ENCODE results near the gene ZNF407. TPM values are rescaled to one million over a fixed set of nuclear protein-coding genes. Genes with fewer than 3 reads are reported as not detected.
"Not testable (repeated sequence)": the region's sequence is repeated elsewhere in the genome, so short reads cannot be mapped to it uniquely, and the experiment has no call there.

ZNF407 gene
- total and polyA plus RNA-seq, 4 donors, result 1.3 to 21.1 (median 9.5) TPM

DNA sequence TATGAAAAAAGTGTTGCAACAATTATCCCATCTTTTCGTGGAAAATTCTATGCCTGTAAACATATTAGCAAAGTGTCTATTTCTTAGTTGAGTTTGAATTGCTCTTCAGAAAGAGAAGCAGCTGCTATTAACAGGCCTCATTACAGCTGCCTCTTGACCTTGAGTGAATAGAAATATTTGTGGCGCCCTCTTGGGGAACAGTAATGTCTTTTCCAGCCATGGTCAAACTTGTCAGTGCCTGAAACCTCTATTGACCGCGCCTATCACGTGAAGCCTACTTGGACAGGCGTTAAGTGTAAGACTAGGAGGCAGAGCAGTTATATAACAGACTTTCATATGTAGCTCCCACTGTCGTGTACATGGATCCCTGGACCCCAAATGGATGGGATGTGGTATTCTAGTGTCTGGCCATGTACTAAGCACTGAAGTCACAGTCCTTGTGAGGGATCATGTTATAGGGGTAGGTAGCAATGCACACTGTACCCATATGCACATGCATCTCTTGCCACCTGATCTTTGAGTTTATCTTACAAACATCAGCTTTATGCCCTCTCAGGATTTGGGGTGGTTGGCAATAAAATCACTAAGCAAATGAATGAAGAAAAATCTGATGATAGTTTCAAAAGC lies 366.3 kb downstream of the ZNF407 start:
- H3K4me3 ChIP-seq (ENCODE audit: low read length in 2 of 2), result no peak overlapping the region
- no peaks in the 10 kb centered on the region for H3K4me1 ChIP-seq (ENCODE audit: control insufficient read depth in 1 of 2, insufficient read depth in 2 of 2, low read length in 2 of 2)
- H3K36me3 ChIP-seq (ENCODE audit: control insufficient read depth in 1 of 2, insufficient read depth in 2 of 2, low read length in 1 of 2), result no peaks in the 10 kb centered on the region
- no peaks in the 10 kb centered on the region for H3K9me3 ChIP-seq (ENCODE audit: control insufficient read depth, low read length)
- no peaks in the 10 kb centered on the region for H3K27me3 ChIP-seq (ENCODE audit: control insufficient read depth in 1 of 2, insufficient read depth in 2 of 2, low read length in 1 of 2)
- intact Hi-C loops (cut with DNase I), result no loop called here
- H3K27ac ChIP-seq (ENCODE audit: low read depth in 1 of 2, low read length in 2 of 2), result no peak overlapping the region
- DNase-seq (no peak), ATAC-seq (ENCODE audit: low FRiP score) (no peak)
- WGBS, 2 donors, result 65 to 66% methylated on average over 7 of the region's 7 CpGs

DNA sequence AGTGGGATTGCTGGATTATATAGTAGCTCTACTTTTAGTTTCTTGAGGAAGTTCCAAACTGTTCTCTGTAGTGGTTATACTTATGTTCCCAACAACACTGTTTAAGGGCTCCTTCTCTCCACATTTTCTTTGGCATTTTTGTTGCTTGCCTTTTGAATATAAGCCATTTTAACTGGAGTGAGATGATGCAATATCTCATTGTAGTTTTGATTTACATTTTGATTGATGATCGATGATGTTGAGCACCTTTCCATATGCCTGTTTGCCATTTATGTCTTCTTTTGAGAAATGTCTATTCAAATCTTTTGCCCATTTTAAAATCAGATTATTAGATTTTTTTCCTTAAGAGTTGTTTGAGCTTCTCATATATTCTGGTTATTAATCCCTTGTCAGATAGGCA lies 368.0 kb downstream of the ZNF407 start:
- no peaks in the 10 kb centered on the region for H3K36me3 ChIP-seq (ENCODE audit: control insufficient read depth in 1 of 2, insufficient read depth in 2 of 2, low read length in 1 of 2)
- H3K9me3 ChIP-seq (ENCODE audit: control insufficient read depth, low read length), result no peaks in the 10 kb centered on the region
- H3K27me3 ChIP-seq (ENCODE audit: control insufficient read depth in 1 of 2, insufficient read depth in 2 of 2, low read length in 1 of 2), result no peaks in the 10 kb centered on the region
- ATAC-seq (ENCODE audit: low FRiP score) (no peak), DNase-seq (no peak)
- H3K27ac ChIP-seq (ENCODE audit: low read depth in 1 of 2, low read length in 2 of 2), result no peak overlapping the region
- intact Hi-C loops (cut with DNase I), result no loop called here
- no peaks in the 10 kb centered on the region for H3K4me1 ChIP-seq (ENCODE audit: control insufficient read depth in 1 of 2, insufficient read depth in 2 of 2, low read length in 2 of 2)
- 97 to 99% methylated on average over 1 of the region's 1 CpG for WGBS, 2 donors
- H3K4me3 ChIP-seq (ENCODE audit: low read length in 2 of 2), result no peak overlapping the region

DNA sequence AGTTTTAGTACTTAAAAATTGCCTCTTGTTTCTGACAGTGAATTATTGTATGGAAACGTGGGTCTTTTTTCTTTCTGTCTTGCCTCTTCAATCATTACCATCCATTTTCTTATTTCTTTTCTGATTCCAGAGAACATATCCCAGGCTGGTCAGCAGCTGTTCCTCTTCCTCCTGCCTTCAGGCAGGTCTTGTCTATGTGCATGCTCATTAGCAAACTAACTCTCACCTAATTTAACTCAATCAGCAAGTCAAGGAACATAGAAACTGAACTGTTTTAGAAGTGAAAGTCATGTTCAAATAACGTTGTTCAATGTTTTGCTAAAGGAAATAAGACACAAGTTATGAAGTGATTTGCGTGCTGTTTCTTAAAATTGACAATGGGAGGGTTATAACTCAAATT lies 369.8 kb downstream of the ZNF407 start:
- H3K4me1 ChIP-seq (ENCODE audit: control insufficient read depth in 1 of 2, insufficient read depth in 2 of 2, low read length in 2 of 2), result no peaks in the 10 kb centered on the region
- 58 to 66% methylated on average over 3 of the region's 3 CpGs for WGBS, 2 donors
- no peak for ATAC-seq (ENCODE audit: low FRiP score)
- no peaks in the 10 kb centered on the region for H3K36me3 ChIP-seq (ENCODE audit: control insufficient read depth in 1 of 2, insufficient read depth in 2 of 2, low read length in 1 of 2)
- H3K27ac ChIP-seq (ENCODE audit: low read depth in 1 of 2, low read length in 2 of 2), result no peak overlapping the region
- DNase-seq, result no peak
- no peaks in the 10 kb centered on the region for H3K27me3 ChIP-seq (ENCODE audit: control insufficient read depth in 1 of 2, insufficient read depth in 2 of 2, low read length in 1 of 2)
- no peaks in the 10 kb centered on the region for H3K9me3 ChIP-seq (ENCODE audit: control insufficient read depth, low read length)
- no peak overlapping the region for H3K4me3 ChIP-seq (ENCODE audit: low read length in 2 of 2)
- intact Hi-C loops (cut with DNase I), result no loop called here

DNA sequence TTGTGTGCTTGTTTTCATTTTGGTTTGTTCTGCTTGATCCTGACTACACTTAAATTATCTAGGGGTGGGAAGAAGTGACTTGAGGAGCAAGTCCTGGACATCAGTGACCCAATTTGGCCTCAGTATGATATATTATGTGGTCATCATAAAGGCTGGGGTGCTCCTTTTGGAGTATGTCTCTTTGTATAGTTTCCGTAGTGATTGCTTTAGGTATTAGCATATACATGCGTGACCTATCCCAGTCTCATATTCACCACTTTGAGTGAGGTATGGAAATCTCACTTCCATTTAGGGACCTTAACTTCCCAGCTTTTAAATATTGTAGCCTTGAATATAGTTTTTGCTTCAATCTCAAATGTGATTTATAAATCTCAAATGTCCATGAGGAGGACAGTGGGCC lies 370.3 kb downstream of the ZNF407 start:
- Histone ChIP-seq H3K9me3 (ENCODE audit: control insufficient read depth, low read length) (no peaks in the 10 kb centered on the region), H3K4me1 (ENCODE audit: control insufficient read depth in 1 of 2, insufficient read depth in 2 of 2, low read length in 2 of 2) (no peaks in the 10 kb centered on the region), H3K27me3 (ENCODE audit: control insufficient read depth in 1 of 2, insufficient read depth in 2 of 2, low read length in 1 of 2) (no peaks in the 10 kb centered on the region), H3K36me3 (ENCODE audit: control insufficient read depth in 1 of 2, insufficient read depth in 2 of 2, low read length in 1 of 2) (no peaks in the 10 kb centered on the region), H3K27ac (ENCODE audit: low read depth in 1 of 2, low read length in 2 of 2) (no peak overlapping the region), H3K4me3 (ENCODE audit: low read length in 2 of 2) (no peak overlapping the region)
- WGBS, 2 donors, result 97 to 98% methylated on average over 2 of the region's 2 CpGs
- no peak for DNase-seq
- intact Hi-C loops (cut with DNase I), result no loop called here
- ATAC-seq (ENCODE audit: low FRiP score), result no peak

DNA sequence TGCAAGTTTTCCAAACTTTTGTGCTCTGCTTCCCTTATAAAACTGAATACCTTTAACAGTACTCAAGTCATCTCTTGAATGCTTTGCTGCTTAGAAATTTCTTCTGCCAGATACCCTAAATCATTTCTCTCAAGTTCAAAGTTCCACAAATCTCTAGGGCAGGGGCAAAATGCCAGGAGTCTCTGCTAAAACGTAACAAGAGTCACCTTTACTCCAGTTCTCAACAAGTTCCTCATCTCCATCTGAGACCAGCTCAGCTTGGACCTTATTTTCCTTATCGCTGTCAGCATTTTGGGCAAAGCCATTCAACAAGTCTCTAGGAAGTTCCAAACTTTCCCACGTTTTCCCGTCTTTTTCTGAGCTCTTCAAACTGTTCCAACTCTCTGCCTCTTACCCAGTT lies 373.7 kb downstream of the ZNF407 start:
- 27 to 39% methylated on average over 4 of the region's 4 CpGs for WGBS, 2 donors
- H3K4me1 ChIP-seq (ENCODE audit: control insufficient read depth in 1 of 2, insufficient read depth in 2 of 2, low read length in 2 of 2); H3K9me3 ChIP-seq (ENCODE audit: control insufficient read depth, low read length); H3K27me3 ChIP-seq (ENCODE audit: control insufficient read depth in 1 of 2, insufficient read depth in 2 of 2, low read length in 1 of 2); H3K36me3 ChIP-seq (ENCODE audit: control insufficient read depth in 1 of 2, insufficient read depth in 2 of 2, low read length in 1 of 2); H3K4me3 ChIP-seq (ENCODE audit: low read length in 2 of 2); intact Hi-C loops (cut with DNase I); DNase-seq; H3K27ac ChIP-seq (ENCODE audit: low read depth in 1 of 2, low read length in 2 of 2); ATAC-seq (ENCODE audit: low FRiP score): not testable (repeated sequence)

DNA sequence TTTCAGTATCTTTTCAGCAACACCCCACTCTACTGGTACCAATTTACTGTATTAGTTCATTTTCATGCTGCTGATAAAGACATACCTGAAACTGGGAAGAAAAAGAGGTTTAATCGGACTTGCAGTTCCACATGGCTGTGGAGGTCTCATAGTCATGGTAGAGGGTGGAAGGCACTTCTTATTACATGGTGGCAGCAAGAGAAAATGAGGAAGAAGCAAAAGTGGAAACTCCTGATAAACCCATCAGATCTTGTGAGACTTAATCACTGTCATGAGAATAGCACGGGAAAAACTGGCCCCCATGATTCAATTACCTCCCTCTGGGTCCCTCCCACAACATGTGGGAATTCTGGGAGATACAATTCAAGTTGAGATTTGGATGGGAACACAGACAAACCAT lies 374.1 kb downstream of the ZNF407 start:
- WGBS, 2 donors, result 75 to 79% methylated on average over 2 of the region's 2 CpGs
- H3K4me3 ChIP-seq (ENCODE audit: low read length in 2 of 2); H3K27me3 ChIP-seq (ENCODE audit: control insufficient read depth in 1 of 2, insufficient read depth in 2 of 2, low read length in 1 of 2); H3K4me1 ChIP-seq (ENCODE audit: control insufficient read depth in 1 of 2, insufficient read depth in 2 of 2, low read length in 2 of 2); H3K36me3 ChIP-seq (ENCODE audit: control insufficient read depth in 1 of 2, insufficient read depth in 2 of 2, low read length in 1 of 2); H3K27ac ChIP-seq (ENCODE audit: low read depth in 1 of 2, low read length in 2 of 2); intact Hi-C loops (cut with DNase I); ATAC-seq (ENCODE audit: low FRiP score); H3K9me3 ChIP-seq (ENCODE audit: control insufficient read depth, low read length); DNase-seq: not testable (repeated sequence)

DNA sequence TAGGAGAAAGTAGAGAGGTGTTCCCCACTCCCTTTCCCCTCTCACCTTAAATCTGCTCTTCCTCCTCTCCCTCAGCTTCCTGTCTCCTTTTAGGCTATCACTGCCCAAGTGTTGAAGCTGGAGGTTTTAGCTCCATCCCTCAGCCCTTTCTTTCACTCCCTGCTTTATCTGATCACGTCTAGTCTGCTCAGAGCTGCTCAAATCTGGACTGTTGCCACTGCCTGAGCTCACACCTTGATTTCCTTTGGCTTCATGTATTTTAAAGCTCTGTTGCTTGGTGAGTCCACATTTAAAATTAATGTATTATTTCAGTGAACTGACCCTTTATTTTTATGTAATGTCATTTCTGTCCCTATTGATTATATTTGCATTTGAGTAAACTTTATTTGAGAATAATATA lies 374.7 kb downstream of the ZNF407 start:
- no peaks in the 10 kb centered on the region for H3K27me3 ChIP-seq (ENCODE audit: control insufficient read depth in 1 of 2, insufficient read depth in 2 of 2, low read length in 1 of 2)
- H3K27ac ChIP-seq (ENCODE audit: low read depth in 1 of 2, low read length in 2 of 2), result no peak overlapping the region
- no peak overlapping the region for H3K4me3 ChIP-seq (ENCODE audit: low read length in 2 of 2)
- intact Hi-C loops (cut with DNase I), result no loop called here
- 32 to 50% methylated on average over 1 of the region's 1 CpG for WGBS, 2 donors
- H3K4me1 ChIP-seq (ENCODE audit: control insufficient read depth in 1 of 2, insufficient read depth in 2 of 2, low read length in 2 of 2), result no peaks in the 10 kb centered on the region
- no peak for ATAC-seq (ENCODE audit: low FRiP score)
- DNase-seq, result no peak
- H3K36me3 ChIP-seq (ENCODE audit: control insufficient read depth in 1 of 2, insufficient read depth in 2 of 2, low read length in 1 of 2), result no peaks in the 10 kb centered on the region
- H3K9me3 ChIP-seq (ENCODE audit: control insufficient read depth, low read length), result no peaks in the 10 kb centered on the region

DNA sequence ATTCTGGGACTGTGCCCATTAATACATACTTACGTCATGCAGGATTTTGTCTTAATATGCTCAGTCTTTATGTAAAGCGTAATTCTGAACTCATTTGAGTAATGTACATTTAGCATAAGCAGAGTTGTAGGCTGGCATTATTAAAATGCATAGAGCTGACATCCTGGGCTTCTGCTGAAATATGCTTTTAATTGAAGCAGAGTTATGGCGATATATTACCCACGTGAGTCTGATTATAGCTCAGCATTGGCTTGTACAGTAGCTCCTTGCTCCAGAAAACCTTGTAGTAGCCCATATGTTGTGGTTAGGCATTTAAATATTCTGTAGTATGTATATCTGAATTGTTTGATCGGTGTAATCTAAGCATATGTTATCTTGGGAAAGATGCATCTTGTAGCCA lies 377.3 kb downstream of the ZNF407 start:
- H3K36me3 ChIP-seq (ENCODE audit: control insufficient read depth in 1 of 2, insufficient read depth in 2 of 2, low read length in 1 of 2), result no peaks in the 10 kb centered on the region

DNA sequence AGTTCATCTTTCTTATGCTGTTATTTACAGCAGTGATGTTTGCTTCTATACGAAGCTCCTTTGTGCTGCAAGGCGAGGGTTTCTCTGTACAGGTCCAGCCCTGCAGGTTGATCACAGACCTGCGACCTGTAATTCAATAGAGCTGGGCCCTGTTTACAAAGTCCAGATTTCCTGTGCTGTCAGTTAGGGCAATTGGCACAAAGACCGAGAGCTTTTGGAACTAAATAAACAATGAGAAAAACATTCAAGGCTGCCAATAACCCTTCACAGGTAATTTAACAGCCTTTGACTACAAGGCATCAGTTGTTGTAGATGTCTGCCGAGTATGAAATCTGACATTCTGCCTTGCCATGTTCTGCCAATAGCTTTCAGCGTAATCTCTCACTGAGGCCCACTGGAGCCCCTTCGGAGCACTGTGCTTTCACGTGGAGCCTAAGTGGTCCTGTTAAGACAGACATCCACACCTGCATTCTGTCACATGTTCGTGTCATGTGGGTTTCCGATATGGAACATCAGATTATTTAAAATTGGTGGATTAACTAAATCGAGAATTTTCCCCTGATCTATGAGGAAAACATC lies 378.8 kb downstream of the ZNF407 start:
- no peak for ATAC-seq (ENCODE audit: low FRiP score)
- 83 to 84% methylated on average over 11 of the region's 11 CpGs for WGBS, 2 donors

More for the DNA sequence above, 377.3 kb downstream of the ZNF407 start:
- no peaks in the 10 kb centered on the region for H3K27me3 ChIP-seq (ENCODE audit: control insufficient read depth in 1 of 2, insufficient read depth in 2 of 2, low read length in 1 of 2)
- H3K4me3 ChIP-seq (ENCODE audit: low read length in 2 of 2), result no peak overlapping the region
- H3K9me3 ChIP-seq (ENCODE audit: control insufficient read depth, low read length), result no peaks in the 10 kb centered on the region
- no peak for ATAC-seq (ENCODE audit: low FRiP score)
- DNase-seq, result no peak
- 83 to 85% methylated on average over 5 of the region's 5 CpGs for WGBS, 2 donors
- H3K27ac ChIP-seq (ENCODE audit: low read depth in 1 of 2, low read length in 2 of 2), result no peak overlapping the region
- intact Hi-C loops (cut with DNase I), result no loop called here
- H3K4me1 ChIP-seq (ENCODE audit: control insufficient read depth in 1 of 2, insufficient read depth in 2 of 2, low read length in 2 of 2), result no peaks in the 10 kb centered on the region

More for the DNA sequence above, 378.8 kb downstream of the ZNF407 start:
- no peak for DNase-seq
- Histone ChIP-seq H3K9me3 (ENCODE audit: control insufficient read depth, low read length) (no peaks in the 10 kb centered on the region), H3K36me3 (ENCODE audit: control insufficient read depth in 1 of 2, insufficient read depth in 2 of 2, low read length in 1 of 2) (no peaks in the 10 kb centered on the region), H3K27ac (ENCODE audit: low read depth in 1 of 2, low read length in 2 of 2) (no peak overlapping the region), H3K4me1 (ENCODE audit: control insufficient read depth in 1 of 2, insufficient read depth in 2 of 2, low read length in 2 of 2) (no peaks in the 10 kb centered on the region), H3K27me3 (ENCODE audit: control insufficient read depth in 1 of 2, insufficient read depth in 2 of 2, low read length in 1 of 2) (no peaks in the 10 kb centered on the region), H3K4me3 (ENCODE audit: low read length in 2 of 2) (no peak overlapping the region)
- intact Hi-C loops (cut with DNase I), result no loop called here

Data from aorta (tissue), 5 donors.